Smooth muscle cell of the brain vasculature (primary cell): ENCODE data around the gene CACNA1S.

ENCODE experiments used
- DNase-seq: peaks from one replicate; pipeline ENCODE4 v3.0.0-alpha.2; 2012; ENCODE audit warnings: low read depth, low spot score

CACNA1S gene

DNA sequence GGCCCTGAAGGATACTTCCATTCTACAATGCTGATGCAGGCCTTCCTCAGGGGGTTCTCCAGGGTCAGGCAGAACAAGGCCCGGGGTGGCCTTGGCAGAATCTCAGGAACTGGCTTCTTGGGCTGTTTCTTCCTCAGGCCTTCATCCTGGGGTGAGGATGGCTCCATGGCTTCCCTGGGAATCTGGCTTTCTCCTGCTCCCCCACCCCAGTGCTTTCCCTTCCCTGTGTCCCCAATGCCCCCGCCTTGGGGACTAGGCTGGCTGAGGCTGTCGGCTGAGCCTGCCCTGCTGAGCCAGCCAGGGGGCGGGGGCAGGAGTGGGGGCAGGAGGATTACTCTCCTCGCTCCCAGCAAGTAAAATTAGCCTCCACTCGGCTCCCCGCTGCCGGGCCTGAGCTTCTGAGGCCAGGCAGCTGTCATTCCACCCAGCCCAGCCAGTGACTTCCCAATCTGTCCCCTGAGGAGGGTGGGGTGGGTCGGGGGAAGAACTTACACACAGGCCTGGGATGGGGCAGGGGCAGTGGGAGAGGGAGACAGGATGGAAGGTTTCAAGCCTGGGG is at the start of gene CACNA1S:
Gene CACNA1S (minus strand): TSS at position 254 of the 559 bp plus-strand sequence. CDS start 87 bp downstream, at position 167.
- no peak for DNase-seq

DNA sequence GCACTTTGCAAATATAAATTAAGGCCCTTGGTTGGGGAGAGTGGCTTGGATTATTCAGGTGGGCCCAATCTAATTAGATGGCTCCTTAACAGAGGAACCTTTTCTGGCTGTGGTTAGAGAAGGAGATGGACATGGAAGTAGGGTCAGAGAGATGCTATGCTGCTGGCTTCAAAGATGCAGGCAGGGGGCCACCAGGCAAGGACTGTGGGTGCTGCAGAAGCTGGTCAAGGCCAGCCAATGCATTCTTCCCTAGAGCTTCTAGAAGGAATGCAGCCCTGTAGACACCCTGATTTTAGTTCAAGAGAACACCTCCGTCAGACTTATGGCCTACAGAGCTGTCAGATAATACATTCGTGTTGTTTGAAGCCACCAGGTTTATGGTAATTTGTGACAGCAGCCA is 45.7 kb upstream of the CACNA1S start:
- DNase-seq = no peak

DNA sequence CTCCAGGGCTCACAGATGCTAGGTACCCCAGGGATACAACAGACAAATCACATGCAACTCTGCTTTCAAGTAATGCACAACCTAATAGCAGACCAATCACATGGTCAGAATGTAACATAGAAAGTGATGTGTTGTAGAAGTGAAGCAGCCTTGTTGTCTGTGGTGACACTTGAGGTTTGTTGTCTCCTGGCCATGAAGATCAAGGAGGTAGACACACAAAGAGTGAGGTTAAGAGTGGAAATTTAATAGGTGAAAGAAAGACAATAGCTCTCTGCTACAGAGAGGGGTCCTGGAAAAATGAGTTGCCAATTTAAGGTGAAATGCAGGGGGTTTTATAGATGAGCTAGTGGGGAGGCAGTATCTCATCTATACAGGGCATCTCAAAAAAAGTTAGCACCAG is 44.6 kb upstream of the CACNA1S start:
- DNase-seq = no peak

DNA sequence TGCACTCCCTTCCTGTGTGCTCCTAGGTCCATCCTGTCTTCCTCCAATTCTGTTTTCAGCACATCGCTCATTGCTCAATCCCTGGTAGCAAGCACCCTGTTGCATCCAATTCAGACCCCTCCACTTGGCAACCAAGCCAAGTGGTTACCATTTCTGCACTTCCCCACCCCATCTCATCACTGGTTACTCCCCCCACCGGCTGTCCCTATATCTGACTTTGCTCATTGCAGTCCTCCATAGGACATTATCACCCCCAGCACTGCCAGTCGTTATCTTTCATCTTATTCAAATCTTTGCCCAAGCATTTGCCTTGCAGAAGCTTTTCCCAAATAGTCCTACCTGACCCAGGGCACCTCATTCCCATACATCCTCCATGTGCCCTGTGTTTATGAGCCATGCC is 44.1 kb upstream of the CACNA1S start:
- DNase-seq = no peak

DNA sequence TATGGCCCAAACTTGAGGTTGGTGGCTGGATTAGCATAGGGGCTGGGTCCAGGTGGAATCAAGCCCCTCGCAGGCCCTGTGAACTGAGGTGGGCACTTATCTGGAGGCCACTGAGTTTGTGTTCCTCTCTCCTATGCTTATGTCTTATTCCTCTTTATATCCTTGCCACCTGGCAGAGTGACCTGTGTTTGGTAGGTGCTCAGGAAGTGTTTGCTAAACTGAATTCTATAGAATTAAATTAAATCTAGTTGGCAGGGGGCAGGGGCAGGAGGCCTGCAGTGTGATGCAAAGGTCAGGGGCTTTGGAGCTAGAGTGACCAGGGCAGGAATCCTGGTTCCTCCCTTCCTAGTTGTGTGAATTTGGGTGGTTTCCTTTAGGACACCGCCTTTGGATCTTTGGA is 43.1 kb upstream of the CACNA1S start:
- DNase-seq = no peak

DNA sequence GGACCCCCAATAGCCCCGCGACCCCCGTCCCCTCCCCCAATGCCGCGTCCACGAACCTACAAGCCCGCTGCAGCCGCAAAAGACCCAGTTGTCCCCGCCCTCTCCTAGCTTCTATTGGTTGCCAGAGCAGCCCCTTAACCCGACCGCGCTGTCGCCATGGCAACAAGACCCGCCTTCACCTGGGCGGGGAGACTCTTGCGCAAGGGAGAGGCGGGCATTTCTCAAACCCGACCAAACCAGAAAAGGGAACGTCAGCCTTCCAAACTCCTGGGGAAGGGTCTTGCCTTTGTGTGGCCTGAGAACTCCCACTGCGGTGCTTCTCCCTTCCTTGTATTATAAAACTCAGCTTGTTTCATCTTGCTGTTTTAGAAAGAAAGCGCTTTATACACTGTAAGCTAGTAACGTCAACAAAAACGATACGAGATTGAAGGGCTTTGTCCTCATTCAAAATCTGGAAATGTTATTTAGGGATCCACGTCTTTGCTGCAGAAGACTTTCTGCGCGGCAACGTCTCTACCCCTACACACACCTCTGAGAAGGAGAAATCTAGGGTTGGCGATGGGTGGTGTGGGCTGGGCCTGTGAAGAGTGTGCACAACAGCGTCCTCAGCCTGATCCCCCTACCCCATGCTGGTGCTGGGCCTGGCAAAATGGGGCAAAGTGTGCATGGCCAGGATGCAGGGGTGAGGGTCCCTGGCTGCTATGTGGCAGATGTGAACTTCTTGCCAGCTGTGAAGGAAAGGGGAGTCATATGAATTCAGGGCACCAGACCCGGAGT is 42.4 kb upstream of the CACNA1S start, which contains the start of gene TMEM9:
Gene TMEM9 (minus strand): TSS at position 86 of the 777 bp plus-strand sequence. CDS start 551 bp downstream, outside the sequence.
- peak; percentile 84 for DNase-seq

DNA sequence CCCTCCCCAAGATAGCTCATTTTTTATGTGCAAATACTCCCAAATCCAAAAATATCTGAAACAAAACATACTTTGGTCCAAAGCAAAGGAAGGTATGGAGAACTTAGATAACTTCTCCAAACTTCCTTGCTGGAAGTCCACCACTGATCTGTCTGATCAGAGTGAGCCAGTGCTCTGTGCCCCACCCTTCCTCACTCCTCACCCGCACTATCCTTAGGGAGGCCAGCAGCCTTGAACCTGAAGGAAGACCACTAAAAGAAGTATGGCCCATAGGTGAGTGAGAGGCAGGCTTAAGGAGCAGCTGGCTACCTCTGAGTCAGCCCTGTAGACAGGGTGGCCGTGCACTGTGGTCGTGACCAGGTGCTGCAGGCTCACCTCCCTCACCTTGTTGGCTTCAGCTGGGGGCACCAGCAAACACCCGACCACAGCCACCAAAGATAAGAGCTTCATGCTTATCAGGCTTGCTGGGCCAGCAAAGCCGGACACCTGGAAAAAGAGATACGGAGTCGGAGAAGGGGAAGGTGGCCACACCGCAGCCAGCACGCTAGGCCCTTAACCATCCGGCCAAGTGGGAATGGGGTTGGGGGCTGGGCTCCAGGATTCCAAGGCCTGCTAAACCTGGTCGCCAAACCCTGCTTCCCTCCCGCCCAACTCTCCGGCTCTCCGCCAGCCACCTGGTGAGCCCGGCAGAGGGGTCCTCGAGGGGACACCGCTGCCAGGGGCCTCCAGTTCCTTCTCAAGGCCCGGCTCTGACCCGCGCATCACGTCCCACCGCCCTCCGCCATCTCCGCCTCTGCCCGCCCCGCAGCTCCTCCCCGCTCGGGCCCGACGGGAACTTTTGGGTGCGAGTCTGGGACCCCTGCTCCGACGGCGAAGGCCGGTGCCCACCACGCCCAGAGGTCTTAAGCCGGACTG is 41.5 kb upstream of the CACNA1S start:
- no peak for DNase-seq

DNA sequence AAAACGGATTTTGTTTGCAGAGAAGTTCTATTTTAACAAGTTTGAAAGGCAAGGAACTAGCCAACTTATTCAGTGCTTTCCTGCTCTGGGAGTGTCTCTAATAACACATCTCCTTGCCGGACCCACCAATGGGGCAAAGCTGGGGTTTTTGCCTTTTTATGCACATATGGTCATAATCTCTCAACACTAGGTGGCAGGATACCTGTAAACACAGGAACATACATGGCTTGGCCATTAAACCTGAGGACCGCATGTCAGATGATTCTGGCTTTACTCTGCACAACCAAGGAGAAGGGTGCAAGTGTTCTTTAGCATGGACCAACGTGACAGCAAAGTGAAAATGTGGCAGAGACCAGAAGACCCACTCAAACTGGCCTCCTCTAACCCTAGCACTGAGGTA is 37.2 kb upstream of the CACNA1S start:
- no peak for DNase-seq

DNA sequence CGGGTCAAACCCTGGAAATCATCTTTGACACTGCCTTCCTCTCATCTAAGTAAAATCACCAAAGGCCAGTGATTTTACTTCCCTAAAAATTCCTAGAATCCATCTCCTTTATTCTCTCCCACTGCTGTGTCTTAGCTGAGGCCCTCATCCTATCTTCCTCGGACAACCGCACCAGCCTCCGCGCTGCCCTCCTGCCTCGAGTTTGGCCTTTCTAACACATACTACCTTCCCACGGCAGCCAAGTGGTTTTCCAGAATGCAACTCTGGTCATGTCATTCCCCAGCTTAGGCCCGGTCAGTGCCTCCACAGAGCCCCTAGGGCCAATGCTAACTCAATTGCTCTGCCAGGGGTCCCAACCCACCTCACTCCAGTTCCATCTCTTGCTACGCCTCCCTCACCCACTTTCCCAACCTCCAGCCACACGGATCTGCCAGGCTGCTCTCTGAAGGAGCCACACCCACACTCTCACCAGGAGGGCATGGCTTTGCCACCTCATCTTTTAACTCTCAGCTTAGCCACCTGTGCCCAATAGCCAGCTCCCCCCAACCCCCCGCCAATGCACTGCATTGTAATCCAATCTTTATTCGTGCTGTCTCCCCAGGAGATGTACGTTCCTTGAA is 35.3 kb upstream of the CACNA1S start:
- no peak for DNase-seq

DNA sequence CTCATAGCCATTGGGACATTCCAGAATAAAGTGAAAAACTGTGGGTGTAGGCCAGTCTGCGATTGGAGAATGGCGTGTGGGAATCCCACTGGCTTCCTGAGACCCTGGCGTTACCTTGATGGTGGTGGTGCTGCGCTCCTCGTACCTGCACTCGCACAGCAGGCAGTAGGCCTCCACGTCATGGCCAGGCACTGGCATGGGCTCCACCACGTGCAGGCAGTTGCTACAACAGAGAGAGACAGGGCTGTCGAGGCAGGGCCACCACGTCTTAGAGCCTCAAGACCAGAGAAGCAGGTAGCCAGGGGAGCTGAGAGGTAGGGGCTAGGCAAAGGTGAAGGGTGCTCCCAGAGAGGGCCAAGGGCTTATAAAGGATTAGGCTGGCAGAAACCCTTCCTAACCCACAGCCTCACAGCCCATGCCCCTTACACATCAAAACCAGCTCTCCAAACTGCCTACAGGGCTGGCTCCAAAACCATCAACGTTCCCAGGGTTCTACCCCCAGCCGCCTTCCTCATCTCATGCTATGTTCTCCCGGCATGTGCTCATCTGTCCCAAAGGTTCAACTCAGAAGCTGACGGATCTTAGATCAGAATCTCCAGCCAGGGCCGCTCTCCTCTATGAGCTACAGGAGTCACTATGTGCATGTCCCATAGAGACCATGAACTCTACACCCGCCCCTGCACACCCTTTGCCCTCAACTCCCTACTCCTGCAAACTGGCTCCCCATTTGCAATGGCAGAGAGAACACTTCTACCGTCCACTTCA is 34.6 kb upstream of the CACNA1S start:
- no peak for DNase-seq

DNA sequence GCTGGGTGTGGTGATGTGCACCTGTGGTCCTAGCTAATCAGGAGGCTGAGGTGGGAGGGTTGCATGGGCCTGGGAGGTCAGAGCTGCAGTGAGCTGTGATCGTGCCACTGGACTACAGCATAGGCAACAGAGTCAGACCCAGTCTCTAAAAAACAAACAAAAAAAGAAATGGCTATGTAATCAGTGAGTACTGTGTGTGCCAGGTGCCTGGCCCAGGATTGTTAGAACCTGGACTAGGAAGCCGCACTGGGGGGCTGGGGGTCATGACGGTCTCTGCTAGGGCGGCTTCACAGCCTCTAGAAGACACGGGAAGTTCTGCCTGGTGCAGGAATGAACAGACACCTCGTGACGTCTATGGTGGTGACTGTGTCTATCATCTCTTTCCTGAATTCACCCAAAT is 33.6 kb upstream of the CACNA1S start:
- no peak for DNase-seq

DNA sequence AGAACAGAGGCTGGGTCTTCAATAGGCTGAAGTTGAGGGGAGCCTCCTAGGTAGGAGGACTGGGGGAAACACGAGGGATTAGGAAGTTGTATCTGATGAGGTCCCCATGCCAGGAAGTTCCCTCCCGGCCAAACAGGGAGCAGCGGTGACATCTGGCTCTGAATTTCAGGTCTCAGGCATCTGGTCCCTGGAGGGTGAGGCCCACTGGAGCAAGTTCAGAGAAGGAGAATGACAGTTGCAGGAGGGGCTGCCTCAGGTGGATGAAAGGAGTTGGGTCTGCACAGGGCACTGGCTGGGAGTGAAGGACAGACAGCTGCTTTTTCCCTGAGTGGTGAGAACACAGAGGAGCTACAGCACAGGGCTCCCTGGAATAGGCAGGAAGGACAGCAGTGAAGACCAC is 32.9 kb upstream of the CACNA1S start:
- DNase-seq = no peak

DNA sequence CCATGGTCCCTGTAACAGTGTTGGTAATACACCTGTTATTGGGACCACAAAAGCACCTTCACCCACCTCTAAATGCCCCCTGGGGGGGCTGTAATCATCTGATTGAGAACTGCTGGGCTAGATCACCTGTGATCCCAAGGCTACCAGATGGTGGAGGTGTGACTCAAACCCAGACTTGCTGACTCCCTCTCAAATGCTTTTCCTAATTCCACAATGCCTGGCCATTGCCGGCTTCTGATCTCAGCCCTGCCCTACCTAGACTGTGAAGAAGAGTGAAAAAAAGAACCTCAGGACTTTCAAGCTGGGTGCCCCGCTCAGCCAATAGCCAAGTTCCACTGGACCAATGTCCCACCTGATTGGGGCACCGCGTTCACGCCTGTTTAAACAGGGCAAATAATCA is 32.5 kb upstream of the CACNA1S start:
- no peak for DNase-seq

DNA sequence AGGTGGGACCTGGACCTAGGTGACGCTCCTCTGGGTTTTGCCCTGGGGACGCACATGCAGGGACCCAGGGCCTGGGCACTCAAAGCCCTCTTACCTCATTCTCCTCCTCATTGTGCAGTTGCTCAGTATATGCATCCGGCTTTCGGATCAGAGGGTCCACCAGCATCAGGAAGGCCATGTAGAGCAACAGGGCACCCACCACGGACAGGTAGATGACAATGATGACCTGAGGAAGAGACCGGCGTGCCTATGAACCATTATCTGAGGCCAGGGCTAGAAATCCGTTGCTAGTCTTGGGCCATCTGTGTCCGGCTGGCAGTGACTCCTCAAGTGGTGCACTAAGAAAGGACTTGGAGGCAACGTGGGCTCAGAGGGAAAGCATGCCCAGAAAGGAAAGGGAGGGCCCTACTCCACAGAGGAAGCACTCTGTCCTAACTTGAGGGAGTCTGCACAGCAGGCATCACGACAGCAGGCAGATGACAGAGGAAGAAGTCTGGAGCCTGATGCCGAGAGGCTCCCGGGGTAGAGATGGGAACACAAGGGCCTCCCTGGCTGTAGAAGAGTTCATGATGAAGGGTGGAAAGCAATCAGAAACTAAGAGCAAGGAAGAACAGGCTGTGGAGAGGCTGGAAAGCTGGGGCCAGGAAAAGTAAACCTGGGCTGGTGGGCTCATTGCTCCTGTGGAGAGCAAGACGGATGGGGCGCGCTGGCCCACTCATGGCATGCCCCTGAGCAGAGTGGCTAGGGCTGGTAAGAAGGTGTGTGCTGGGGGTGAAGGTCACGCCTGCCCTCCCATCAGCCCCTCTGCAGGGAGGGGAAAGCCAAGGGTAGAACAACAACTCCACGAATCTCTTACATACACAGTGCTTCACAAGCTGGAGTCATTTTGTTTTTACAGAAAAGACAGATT is 31.8 kb upstream of the CACNA1S start:
- DNase-seq = no peak

DNA sequence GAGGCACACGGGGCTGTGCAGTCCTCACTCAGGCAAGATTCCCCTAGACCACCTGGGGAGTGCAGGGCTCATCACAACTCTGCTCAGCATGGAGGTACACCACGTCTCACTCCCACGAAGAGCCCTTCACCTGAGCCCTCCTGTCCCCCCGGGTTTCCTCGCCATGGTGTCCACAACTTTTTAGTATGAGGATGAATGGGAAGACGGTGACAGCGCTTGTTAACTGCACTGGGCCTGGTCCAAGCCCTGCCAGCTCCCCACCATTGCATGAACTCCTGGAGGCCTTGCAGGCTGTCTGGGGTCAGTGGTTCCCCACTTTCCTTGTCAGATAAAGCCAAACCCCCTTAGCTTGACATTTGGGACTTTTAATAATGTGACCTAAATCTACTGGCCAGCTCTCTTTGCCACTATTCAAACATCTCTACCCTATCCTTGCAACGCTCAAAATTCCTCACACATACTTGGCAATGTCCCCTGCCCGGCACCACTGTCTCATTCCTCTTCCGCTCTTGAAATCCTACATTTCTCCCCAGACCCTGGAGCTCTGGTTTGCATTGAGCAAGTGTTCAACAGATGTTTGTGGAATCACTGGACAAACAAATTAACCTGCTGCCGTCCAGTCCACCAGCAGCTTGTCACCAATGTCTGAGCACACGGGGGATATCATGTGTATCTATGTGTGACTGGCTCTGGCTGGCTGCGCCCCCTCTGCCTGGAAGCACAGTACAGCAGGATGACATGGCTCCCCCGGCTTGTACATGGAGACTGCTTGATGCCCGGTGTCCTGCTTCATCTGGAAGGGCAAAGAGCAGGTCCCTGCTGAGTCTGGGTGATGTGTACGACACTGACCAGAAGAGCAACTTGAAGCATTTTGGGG is 30.9 kb upstream of the CACNA1S start:
- no peak for DNase-seq

DNA sequence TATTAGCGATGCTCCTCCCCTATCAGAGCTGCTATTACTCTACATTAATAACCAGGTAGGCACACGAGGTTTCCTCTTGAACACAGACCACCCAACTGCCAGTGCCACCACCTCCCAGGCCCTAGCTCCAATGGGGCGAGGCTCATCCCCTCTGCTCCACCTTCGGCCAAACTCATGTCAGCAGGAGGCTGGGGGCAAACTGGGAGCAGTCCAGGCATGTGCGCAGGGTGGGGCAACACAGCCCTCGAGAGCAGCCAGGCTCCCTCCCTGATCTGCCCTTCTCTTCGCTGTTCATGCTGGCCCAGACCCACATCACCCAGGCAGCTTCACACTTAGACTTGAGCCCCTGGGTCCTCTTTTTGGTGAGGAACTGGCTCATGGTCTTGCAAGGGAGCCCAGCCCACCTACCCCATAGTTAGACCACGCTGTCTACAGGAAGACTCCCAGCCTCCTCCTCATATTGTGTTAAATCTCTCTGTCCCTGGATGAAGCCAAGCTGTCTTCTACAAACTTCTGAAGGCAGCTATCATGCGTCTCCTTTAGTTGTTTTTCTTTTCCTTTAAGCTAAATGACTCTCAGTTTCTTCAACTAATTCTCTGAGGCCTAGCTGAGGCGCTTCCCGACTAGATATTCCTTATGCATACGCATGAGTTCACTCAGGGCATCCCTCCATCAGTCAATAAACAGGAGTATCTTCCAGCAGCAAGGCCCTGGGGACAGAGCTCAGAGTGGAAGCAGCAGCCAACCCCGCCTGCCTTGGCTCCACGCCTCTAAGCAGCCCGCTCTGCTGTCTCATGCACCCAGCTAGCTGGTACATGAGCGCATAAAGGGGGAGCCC is 30.0 kb upstream of the CACNA1S start:
- no peak for DNase-seq

DNA sequence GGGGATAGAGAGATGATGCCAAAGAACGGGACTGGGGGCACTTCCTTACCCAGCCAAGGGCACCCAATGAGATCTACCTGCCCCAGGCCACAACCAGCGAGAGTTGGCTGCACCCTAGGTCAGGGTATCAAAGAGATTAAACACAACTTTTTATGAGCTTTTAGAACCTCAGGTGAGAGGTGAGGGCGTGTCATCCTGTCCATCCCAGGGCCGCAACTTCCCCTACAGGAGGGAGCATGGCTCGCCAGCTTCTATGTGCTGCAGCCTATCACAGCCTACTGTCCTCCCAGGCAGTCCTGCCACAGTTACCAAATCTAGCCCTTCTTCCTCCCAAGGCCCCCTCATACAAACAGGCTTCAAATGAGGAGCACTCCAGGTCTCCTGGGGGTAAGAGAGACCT is 29.2 kb upstream of the CACNA1S start:
- no peak for DNase-seq

DNA sequence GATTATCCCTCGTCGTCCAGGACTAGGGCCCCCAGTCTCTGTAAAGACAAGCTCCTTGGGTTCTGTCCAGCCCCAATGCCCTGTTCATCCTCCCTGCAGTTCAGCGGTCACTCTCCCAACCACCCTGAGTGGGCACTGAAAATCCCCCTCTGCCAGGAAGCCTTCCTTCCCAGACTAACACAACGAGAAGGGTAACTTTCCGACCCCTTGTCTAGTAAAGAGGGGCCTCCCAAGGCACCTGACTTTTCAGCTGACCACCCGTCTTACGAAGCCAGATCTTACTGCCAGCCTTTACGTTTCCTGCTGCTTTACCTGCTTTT is 28.7 kb upstream of the CACNA1S start:
- DNase-seq = no peak
